NCI-H128 (cell line): ENCODE data around the gene ERRFI1.
A peak's percentile ranks its signal among the peaks of the same experiment; 100 is the strongest.
"Not testable (repeated sequence)": the region's sequence is repeated elsewhere in the genome, so short reads cannot be mapped to it uniquely, and the experiment has no call there.

Experiments
- DNase-seq: peaks from one replicate; lab custom pipeline; 2025; ENCODE audit not compliant: unreplicated experiment; lab: John Stamatoyannopoulos, UW

ERRFI1 gene

GRCh38 chr1:7972285-7972684 lies 53.8 kb downstream of the ERRFI1 start:
- DNase-seq = no peak

DNA sequence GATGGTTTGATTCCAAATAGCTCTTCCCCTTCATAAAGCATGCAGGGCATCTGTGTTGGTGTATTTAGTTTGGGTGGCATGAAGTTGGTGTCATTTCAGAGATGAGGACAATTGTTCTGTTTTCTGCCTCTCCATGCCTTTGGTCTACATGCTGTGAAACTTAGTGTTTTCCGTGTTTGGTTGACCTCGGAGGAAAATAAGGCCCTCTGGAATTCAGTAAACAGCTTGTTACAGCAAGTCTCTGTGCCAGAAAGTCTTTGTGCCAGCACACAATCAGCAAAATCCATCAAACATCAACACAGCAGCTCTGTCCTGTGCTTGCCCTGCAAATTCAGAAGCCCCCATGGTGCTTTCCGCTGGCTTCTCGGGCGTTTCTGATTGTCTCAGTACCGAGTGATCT lies 55.1 kb downstream of the ERRFI1 start:
- no peak for DNase-seq

DNA sequence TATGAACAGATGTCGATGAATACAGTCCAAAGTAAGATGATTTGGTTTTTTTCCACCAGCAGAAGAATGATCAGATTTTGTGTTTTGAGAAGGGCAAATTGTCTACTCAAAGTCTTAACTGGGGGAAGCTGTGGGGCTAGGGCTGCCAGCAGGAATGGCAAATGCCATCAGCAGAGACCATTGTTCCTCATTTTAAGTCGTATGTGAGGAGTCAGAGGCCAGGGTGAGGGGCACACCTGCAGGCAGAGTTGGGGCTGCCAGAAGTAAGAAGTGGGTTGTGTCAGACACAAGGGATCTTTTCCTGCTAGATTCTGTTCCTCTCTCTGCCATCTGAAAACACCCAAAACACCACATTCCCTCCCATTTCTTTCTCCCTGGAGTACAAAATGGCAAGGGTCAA lies 55.9 kb downstream of the ERRFI1 start:
- no peak for DNase-seq

GRCh38 chr1:7967651-7968050 lies 58.5 kb downstream of the ERRFI1 start:
- DNase-seq = no peak

- DNase-seq = peak; percentile 21
Observed at GRCh38 chr1:7967196-7967595, 58.9 kb downstream of the ERRFI1 start.

DNA sequence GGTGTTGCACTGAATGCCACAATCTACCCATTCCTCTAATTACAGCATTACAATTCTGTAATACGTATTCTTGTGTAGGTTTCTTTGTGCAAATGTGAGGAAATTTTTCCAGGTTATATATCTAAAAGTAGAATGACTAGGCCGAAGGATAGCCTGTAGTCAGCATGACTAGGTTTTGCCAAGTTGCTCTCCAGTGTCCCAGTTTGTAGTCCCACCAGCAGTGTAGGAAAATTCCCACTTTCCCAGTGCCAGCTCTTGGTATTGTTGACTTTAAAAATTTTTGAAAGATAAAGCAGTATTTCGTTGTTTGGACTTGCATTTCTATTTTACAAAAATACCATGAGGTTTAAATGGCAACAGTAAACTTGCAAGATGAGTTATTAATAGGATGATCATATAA lies 61.6 kb downstream of the ERRFI1 start:
- DNase-seq = no peak

- not testable (repeated sequence) for DNase-seq
Observed at GRCh38 chr1:7963841-7964240, 62.3 kb downstream of the ERRFI1 start.

DNA sequence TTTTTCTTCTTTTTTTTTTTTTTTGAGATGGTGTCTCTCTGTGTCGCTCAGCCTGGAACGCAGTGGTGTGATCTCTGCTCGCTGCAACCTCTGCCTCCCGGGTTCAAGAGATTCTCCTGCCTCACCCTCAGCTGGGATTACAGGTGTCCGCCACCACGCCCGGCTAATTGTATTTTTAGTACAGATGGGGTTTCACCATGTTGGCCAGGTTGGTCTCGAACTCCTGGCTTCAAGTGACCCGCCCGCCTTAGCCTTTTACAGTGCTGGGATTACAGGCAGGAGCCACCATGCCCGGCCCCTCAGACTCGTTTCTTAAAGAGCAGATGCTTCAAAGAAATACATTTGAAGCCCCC lies 62.8 kb downstream of the ERRFI1 start:
- DNase-seq = not testable (repeated sequence)

DNA sequence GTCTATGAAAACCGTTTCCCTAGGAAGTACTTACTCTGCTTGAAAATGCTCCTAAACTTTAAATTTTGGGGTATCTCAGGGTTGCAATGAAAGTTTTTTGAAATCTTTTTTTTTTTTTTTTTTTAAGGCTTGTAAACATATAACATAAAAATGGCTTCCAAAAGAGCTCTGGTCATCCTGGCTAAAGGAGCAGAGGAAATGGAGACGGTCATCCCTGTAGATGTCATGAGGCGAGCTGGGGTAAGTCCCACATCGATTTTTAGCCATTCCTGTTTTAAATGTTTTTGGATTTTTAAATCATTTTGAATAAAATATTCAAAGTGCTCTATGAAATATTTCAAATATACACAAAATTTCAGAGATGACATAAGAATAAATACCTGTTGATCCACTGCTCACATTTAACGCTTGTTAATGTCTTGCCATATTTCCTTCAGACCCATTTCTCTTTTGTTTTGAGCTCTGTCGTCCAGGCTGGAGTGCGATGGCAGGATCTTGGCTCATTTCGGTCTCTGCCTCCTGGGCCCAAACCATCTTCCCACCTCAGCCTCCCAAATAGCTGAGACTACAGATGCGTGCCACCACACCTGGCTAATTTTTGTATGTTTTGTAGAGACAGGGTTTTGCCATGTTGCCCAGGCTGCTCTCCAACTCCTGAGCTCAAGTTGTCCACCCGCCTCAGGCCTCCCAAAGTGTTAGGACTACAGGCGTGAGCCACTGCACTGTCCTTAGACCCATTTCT lies 63.3 kb downstream of the ERRFI1 start:
- no peak for DNase-seq

GRCh38 chr1:7962014-7962335 lies 64.1 kb downstream of the ERRFI1 start:
- no peak for DNase-seq
